NCI-H2081 treated with DMSO at 0.1 percent for 48 hours (cell line): Measurements from ENCODE around the gene LCE3A.
"Not testable (repeated sequence)": the region's sequence is repeated elsewhere in the genome, so short reads cannot be mapped to it uniquely, and the experiment has no call there.

ENCODE experiments used
- DNase-seq: peaks from one replicate; lab custom pipeline; 2025; lab: John Stamatoyannopoulos, UW

Gene LCE3A, protein sequence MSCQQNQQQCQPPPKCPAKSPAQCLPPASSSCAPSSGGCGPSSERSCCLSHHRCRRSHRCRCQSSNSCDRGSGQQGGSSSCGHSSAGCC

DNA sequence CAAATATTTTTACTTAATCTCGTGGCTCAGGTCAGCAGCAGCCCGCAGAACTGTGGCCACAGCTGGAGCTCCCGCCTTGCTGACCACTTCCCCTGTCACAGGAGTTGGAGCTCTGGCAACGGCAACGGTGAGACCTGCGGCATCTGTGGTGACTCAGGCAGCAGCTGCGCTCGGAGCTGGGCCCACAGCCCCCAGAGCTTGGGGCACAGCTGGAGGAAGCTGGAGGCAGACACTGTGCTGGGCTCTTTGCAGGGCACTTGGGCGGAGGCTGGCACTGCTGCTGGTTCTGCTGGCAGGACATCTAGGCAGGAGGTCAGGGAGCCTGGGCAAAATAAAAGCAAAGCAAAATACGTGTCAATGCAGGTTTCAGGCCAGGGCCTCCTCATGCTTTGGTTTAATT lies at the start of gene LCE3A:
Gene LCE3A (minus strand): TSS at position 301 of the 400 bp plus-strand sequence. CDS start 0 bp downstream, at position 301.
- no peak for DNase-seq

DNA sequence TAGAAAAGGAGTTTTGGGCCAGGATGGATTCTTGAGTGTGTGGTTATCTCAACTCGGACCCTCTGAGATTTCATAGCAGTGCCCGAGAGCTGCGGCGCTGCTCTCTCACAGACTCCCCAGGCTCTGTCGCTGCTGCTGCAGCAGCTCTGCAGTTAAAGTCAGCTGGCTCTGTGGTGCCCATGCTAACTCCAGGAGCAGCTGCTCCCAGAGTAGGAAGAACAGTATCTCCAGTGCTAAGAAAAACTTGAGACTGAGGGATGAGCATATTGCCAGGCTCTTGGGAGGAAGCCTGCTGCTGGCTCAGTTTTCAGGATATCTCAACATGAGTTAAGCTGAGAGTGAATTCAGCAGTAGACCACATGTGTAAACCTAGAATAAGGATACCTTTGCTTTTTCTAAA lies 44.7 kb upstream of the LCE3A start:
- DNase-seq: no peak

DNA sequence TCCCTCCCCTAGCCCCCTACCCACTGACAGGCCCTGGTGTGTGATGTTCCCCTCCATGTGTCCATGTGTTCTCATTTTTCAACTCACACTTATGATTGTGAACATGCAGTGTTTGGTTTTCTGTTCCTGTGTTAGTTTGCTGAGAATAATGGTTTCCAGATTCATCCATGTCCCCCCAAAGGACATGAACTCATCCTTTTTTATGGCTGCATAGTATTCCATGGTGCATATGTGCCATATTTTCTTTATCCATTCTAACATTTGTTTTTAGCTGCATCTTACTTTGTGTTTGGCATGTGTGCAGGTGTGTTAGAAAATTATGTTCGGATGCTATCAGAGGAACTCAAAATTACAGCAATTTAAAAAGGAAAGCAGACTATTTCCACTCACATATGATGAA lies 43.3 kb upstream of the LCE3A start:
- DNase-seq: not testable (repeated sequence)

DNA sequence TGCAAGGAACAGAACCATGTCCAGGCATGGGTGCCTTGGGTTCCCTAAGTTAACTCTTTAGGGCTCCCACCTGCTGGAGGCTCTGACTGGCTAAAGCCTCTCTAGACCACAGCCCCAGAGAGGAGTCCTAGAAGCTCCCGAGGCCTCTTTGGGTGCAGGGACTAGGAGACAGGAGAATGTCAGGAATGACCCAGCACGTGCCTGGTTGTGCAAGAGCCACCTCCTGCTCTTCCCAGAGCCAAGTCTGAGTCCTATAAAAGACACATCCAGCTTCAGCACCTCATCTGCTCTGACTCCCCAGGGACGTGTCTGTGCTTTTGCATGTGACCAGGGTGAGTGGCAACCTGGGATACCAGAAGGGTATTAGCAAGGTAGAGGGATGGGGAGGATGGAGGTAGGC lies 40.2 kb upstream of the LCE3A start, which contains the start of gene LCE2D:
Gene LCE2D (plus strand): TSS at position 283 of the 400 bp plus-strand sequence. CDS start 726 bp downstream, outside the sequence.
- no peak for DNase-seq

DNA sequence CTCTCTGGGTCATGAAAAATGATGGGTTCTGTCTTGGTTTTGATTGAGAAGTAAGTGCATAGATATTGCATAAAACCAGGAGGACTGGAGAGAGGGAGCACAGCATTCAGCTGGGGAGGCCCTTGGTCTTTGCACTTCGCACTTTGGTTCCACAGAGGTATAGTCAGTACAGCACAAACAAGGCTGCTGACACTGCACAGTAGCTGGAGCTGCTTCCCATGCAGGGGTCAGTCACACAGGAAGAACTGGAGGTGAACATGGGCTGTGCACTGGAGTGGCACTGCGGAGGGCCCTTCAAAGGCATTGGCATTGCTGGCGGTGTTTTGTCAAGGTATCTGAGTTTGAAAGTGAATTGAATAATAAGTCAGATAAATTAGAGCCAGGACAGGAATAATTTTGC lies 35.7 kb upstream of the LCE3A start:
- no peak for DNase-seq

DNA sequence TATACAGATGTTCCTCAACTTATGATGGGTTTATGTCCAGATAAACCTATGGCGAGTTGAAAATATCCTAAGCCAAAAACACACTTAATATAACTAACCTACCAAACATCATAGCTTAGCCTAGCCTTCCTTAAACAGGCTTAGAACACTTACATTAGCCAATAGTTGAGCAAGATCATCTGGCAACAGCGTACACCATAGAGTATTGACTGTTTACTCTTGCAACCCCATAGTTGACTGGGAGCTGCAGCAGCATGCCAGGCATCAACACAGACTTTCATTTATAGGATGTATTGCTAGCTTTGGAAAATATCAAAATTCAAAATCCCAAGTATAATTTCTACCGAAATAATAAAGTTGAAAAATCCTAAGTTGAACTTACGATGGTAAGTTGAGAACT lies 34.8 kb upstream of the LCE3A start:
- no peak for DNase-seq

DNA sequence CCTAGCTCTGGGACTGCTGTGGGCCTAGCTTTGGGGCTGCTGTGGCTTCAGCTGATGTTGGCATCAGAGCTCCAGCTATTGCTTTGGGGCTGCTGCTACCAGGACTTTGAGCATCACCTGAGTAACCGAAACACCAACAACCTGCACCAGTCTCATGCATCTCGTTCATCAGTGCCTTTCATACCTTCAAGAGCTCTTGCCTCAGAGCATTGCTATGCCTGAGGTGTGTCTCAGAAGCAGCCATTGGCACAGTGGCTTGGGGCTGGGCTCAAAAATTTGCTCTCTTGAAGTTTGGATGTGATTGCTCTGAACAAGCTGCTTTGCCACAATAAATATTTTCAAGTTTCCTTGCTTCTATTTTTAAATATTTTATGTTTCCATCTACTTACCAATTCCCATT lies 33.6 kb upstream of the LCE3A start:
- no peak for DNase-seq

DNA sequence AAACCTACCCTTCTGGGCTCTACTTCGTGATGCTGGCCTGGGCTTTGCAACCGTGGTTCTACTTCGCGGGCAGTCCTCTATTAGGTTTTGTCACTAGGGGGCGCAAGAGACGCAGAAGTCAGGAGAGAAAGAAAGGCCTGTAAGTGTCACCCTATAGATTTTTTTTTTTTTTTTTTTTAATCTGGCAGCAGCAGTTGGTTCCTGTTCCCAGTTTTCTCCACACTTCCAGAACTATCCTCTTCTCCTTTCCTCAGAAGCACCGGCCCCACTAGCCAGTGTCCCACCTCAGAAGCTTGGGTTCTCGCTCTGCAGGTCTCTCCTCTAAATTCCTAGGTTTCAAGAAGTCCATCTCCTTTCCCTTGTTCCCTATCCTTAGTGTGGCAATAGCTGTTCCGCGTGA lies 31.2 kb upstream of the LCE3A start:
- no peak for DNase-seq

DNA sequence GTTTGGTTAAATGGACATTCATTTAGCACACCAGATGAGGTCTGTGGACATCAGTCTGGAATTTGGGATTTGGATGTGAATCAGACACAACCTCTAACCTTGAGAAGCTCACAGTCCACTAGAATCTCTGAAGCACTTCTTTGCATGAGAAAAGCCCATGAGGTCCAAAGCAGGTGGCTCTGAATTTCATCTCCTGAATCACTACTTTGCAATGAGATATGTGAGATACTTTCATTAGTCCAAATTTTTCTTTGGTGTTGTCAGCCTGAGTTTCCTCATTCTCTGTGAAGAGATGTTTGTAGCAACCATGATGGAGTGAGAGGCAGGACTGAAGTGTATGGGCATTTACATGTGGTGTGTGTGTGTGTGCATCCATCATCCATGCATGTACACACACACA lies 23.8 kb upstream of the LCE3A start:
- DNase-seq: no peak

DNA sequence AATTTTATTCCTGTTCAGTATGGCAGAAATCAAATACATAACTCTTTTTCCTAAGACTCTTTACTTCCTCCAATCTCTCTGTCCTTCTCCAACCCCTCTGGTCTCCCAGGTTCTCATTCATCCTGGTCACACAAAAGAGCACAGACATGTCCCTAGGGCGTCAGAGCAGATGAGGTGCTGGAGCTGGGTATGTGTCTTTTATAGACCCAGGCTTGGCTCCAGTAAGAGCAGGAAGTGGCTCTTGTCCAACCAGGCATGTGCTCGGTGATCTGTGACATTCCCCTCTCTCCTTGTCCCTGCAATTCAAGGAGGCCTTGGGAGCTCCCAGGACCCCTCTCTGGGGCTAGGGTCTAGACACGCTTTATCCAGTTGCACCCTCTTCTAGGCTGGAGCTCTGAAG lies 22.2 kb upstream of the LCE3A start:
- DNase-seq: no peak

DNA sequence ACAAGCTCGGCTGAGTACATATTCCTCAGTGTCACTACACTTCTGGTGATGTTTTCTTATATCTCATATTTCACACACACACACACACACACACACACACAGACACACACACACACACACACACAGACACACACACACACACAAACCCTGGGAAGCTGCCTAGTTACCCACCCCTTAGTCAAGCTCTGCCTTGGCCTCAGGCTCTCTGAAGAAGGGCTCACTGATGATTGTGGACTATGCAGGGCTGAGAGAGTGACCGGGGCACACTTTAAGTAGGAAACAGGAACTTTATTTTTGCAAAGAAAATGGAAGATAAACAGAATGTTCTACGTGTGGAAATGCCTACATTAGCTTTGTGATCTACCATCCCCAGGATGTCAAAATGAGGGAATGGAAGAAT lies 21.0 kb upstream of the LCE3A start:
- no peak for DNase-seq

DNA sequence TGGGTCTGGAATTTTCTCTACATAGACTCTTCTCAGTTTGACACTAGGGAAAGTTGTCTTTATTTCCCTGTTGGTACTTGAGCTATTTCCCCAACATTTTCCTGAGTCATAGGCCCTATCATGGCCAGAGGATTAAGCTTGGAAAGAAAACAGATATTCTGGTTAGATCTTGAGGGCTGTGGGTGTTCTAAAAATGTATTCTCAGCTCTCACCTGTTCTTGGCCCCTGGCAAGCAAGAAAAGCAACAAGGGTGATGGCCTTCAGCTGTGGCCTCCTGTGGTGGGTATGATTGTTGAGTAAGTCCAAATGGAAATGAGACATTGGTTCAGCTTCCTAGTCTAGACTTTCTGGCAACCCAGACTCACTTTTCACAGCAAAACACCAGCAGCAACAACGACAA lies 17.4 kb upstream of the LCE3A start:
- no peak for DNase-seq

DNA sequence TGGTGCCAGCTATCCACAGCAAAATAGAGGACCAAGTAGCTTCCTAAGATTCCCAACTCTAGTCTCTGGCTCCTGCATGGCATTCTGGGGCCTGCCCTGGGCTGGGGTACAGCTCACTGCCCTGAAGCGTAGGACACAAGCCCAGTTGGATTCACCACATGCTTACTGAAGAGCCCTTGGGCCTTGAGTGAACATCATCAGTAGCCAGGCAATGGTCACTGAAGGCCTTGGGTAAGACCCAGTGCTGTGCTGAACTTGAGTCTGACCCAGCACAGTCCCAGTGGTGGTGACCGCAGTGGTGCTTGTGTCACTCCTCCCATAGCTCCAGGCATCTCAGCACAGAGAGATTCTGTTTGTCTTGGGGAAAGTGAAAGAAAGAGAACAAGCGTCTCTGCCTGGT lies 7.7 kb upstream of the LCE3A start:
- no peak for DNase-seq

DNA sequence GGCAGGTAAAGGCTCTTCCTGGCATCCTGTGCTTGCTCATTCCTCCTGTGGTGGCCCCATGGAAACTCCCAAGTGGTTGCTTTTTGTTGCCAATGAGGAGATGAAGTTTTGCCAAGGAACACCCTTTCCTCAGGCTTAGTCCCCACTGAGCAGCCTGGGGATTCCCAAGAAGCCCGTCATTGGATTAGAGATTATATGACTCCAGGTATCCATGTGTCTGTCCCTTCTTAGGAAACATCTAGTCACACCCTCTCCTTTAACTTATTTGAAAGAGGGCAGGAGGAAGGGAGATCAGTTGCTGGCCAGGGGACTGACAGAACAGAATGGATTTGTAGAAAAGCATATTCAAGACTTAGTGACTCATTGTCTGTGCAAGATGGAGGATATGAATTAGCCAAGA lies 3.8 kb upstream of the LCE3A start:
- no peak for DNase-seq

DNA sequence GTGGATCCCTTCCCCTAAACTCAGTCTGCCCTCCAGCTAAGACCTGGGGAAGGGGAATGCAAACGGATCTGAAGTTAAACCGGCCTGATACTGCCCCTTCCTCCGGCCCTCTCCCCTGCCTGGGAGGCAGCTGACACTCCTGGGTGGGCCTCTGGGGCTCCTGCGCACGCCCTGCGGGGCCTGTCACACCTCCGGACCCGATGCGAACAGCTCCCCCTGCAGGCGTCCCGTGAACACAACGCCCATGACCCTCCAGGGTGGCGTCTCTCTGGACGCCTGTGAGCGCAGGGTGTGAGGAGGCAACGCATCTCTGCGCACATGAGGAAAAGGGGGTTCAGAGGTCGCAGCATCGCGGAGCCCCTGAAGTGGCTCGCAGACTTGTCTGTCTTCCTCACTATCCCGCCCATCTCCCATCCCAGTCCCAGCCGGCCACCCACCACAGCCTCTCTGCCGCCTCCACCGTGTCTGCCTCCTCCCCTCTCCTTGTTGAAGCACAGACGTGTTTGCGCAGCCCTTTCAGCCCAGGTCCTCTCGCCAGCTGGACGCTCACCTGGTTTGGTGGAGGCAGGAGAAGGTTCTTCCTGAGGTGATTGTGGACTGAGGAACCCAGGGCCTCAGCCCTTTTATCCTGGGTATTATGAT lies 421 bp upstream of the LCE3A start:
- no peak for DNase-seq

DNA sequence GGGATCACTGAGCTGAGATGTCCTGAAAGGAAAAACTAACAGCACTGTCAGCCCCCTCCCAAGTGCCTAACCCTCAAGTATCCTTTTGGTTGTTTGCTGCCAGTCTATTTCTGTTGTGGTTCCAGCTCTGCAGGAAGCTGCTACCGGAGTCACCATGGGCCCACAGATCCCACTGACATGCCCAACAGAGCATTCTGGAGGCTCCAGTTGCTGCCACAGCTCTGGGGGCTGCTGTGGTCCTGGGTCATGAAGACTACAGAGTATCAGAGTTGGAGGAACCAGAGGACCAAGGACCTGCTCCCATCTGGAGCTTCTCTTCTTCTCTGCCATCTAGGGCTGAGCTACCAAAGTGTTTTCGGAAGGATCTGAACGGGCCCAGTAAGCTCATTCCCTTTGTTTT lies 910 bp downstream of the LCE3A start:
- DNase-seq: no peak

DNA sequence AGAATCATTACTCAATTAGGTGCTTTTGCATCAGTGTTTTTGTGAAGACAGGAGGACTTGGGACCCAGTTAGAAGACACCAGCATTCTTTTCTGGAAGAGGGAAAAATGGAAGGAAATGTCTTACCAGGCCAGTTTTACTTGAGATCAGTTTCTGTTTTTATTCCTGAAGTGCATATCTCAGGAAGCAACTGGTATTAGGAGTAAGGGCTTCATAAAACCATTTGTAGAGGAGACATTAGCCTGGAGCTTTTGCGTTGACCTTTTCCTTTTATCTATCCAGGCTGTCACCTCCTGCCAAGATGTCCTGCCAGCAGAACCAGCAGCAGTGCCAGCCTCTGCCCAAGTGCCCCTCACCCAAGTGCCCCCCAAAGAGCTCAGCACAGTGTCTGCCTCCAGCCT lies 9.4 kb downstream of the LCE3A start, which contains the start of gene LCE3B:
Gene LCE3B (plus strand): TSS at position 301 of the 400 bp plus-strand sequence. CDS start 0 bp downstream, at position 301.
- no peak for DNase-seq

DNA sequence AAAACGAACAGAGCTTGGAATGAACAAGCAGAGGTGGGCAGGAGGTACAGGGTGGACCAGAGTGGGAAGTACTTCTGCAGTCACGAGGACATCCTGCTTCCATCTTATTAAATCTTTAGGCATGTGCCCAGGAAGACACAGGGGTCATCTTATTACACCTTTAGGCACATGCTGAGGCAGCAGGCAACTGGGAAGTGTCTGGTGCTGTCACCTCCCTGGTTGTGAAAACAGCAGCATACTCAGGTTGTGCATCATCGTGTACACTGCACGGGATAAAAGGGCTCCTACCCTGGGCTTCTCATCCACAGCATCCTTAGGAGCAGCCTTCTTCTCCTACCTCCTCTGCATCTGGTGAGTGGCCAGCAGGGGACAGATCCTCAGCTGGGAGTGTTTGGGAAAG lies 23.0 kb downstream of the LCE3A start, which contains the start of gene LCE3C:
Gene LCE3C (plus strand): TSS at position 301 of the 400 bp plus-strand sequence. CDS start 498 bp downstream, outside the sequence.
- DNase-seq: no peak

DNA sequence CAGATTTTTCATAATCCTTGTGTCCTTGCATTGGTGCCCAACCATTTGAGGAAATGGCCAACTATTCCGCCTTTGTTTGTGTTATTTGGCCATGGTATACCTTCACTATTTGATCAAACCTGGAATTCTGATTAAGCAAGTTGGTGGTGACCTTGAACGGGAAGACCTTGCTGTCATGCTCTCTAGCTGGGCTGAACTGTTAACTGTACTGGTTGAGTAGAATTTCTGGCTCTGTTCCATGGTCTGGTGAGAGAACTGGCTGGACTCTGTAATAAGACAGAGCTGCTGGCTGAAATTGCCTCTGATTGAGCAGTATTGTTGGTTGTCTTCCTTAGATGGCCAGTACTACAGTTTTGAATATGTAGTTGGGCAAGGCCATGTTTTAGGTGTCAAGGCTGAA lies 25.9 kb downstream of the LCE3A start:
- no peak for DNase-seq

DNA sequence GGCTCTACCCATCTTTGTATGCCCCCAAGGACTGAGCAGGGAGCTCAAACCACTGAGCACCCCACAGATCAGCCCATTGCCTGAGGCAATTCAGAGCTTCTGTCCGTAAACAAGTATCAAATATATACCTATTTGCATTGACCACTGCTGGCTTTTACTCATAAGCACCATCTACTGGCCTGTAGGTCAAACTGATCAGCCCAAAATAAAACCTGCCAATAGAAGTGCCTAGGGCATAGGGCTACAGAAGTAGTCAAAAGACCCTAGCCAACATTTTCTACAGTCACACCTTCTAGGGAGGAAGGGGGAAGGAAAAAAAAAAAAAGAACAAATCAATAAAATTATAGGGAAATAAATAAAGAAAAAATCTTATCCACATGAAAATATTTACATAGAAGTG lies 37.3 kb downstream of the LCE3A start:
- no peak for DNase-seq

DNA sequence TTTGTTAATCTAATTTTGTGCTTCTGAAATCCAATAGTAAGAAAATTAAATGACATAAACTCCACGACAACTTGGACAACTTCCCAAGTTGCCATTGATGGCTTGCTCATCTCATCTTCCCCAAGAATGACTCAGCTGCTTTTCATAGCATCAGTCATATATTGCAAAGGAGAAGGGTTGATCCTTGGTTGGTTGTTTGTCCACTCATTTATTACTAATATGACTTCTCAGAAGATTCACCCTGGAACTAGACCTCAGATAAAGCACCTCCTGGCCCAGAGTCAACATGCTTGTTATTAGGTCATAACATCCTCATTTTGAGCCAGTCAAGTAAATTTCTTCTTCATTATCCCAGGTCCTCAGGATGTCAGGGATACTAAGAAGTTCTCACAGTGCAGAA lies 40.3 kb downstream of the LCE3A start:
- DNase-seq: no peak

DNA sequence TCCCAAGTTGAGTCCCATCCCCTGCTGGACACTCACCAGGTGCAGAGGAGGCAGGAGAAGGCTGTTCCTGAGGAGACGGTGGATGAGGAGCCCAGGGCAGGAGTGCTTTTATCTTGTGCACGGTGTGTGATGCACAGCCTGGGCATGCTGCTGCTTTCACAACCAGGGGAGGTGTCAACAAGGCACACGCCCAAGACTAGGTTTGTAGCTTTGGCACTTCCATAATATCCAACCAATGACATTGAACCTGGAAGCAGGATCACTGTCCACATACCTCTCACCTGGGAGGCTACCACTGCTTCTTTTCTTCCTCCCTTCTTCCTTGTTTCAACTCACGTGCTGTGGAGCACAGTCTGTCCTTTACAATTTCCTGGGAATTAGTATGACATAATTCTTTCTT lies 42.5 kb downstream of the LCE3A start, which contains the start of gene LCE3D:
Gene LCE3D (minus strand): TSS at position 84 of the 400 bp plus-strand sequence. CDS start 580 bp downstream, outside the sequence.
- no peak for DNase-seq

DNA sequence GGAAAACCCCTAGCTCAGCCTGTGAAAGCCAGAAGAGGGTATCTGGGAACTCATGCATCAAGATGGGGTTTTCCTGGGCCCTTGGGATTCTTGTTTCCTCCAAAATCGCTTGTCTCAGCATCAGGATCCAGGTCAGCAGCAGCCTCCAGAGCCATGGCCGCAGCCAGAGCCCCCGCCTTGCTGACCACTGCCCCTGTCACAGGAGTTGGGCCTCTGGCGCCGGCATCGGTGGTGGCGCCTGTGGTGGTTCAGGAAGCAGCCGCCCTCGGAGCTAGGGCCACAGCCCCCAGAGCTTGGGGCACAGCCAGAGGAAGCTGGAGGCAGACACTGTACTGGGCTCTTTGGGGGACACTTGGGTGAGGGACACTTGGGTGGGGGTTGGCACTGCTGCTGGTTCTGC lies 43.4 kb downstream of the LCE3A start:
- DNase-seq: not testable (repeated sequence)

DNA sequence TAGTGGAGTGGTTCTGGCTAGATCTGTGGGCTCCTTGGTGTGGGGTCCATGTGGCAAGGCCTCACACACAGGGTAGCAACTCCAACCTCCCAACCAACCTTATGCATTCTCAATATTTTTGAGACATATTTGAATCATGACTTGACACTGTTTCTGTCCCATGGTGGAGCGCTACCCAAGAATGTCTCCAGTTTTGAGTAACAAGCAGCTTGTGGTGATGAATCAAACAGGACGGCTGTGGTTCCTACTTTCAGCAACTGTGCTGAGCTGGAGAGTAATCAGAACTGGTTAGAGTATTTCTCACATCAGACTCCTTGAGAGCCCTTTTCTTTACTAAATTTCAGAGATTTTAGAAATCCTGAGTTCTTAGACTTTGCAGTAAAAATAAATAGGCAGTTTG lies 45.7 kb downstream of the LCE3A start:
- no peak for DNase-seq
